Measurements from ENCODE around the gene AURKA. TPM values are rescaled to one million over a fixed set of nuclear protein-coding genes. Genes with fewer than 3 reads are reported as not detected.

AURKA gene
- total and polyA plus RNA-seq, 2 of the 8 experiments (the other 6 are each of a cell fraction or from before 2014, with no cell fraction given): 45.8 to 84.8 TPM

DNA sequence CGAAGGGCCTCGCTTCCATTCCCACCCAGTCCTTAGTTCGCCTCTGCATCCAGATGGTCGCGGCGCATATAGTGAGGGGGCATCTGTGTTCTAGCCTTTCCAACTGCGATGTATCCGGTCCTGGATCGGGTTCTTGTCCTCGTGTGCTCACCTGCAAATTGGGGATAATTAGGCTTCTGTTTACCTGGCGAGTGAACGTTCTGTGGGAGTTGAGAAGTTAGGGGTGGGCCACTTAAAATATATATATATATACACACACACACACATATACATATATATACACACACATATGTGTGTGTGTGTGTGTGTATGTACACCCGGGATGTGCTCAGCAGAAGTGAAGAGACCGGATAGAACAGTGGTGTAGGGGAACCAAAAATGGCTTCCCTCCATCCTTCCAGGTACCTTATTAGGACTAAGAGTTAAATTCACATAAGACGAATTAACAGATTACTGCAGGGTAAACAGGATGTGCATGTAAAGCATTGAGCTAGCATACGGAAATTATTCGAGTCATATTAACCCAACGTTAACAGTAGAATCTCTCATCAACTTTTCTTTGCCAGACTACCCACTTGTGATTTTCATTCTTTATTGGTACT, 967 bp upstream of the AURKA start:
- H3K79me1 ChIP-seq (ENCODE audit: low read depth, low read length): peaks cover 10% of the 10 kb centered on the region
- H3K27ac ChIP-seq (ENCODE audit: low read depth, low read length): peak overlapping the region; percentile 92
- no peak for TF ChIP-seq BRCA1 (IDR thresholded peaks at IDR 0.05; ENCODE audit: low read depth, low read length)
- TF ChIP-seq HDAC6 (IDR thresholded peaks at IDR 0.05; ENCODE audit: low read depth, low read length): no peak
- TF ChIP-seq CEBPB (IDR thresholded peaks at IDR 0.05; ENCODE audit: low read depth, low read length): no peak
- no peak for TF ChIP-seq TAF1 (IDR thresholded peaks at IDR 0.05; ENCODE audit: low read depth, low read length)
- TF ChIP-seq TCF12 (IDR thresholded peaks at IDR 0.05; ENCODE audit: low read depth, low read length): no peak
- TF ChIP-seq RNF2 (IDR thresholded peaks at IDR 0.05; ENCODE audit: borderline replicate concordance, low read depth, low read length, missing control alignments, poor library complexity, severe bottlenecking): no peak
- TF ChIP-seq CTBP2 (IDR thresholded peaks at IDR 0.05; ENCODE audit: borderline replicate concordance, insufficient read depth, insufficient read length, low read length): no peak
- no peak for TF ChIP-seq KDM5A (IDR thresholded peaks at IDR 0.05; ENCODE audit: low read length)
- no peak for TF ChIP-seq EZH2 (IDR thresholded peaks at IDR 0.05; ENCODE audit: low read depth, low read length, severe bottlenecking)
- TF ChIP-seq GTF2F1 (IDR thresholded peaks at IDR 0.05; ENCODE audit: borderline replicate concordance, low read depth, low read length): no peak
- no peak for TF ChIP-seq SP4 (IDR thresholded peaks at IDR 0.05; ENCODE audit: low read length)
- TF ChIP-seq SRF (IDR thresholded peaks at IDR 0.05; ENCODE audit: low read depth, low read length): no peak
- no peak for TF ChIP-seq BACH1 (IDR thresholded peaks at IDR 0.05; ENCODE audit: low read length)

More for the DNA sequence above, 967 bp upstream of the AURKA start:
- Histone ChIP-seq H3K9me3 (ENCODE audit: insufficient read depth in 2 of 2, low read depth in 1 of 2, low read length in 1 of 2) (no peaks in the 10 kb centered on the region), H3K23me2 (ENCODE audit: low read depth, low read length) (peaks cover 3% of the 10 kb centered on the region), H4K5ac (ENCODE audit: insufficient read length, low read depth, low read length) (peak overlapping the region; percentile 87), H4K91ac (replicated peaks; ENCODE audit: insufficient read length, low read length) (peak overlapping the region; percentile 67), H3K4me3 (ENCODE audit: extremely low read depth in 1 of 4, insufficient read depth in 2 of 4, low read depth in 3 of 4, low read length in 4 of 4) (peak overlapping the region; percentile 88 to 99 (median 98)), H2BK20ac (ENCODE audit: low read length) (no peak overlapping the region), H2AK5ac (ENCODE audit: low read depth, low read length) (peak overlapping the region; percentile 67; the same call in 1 of the 2 replicates), H3K4ac (replicated peaks; ENCODE audit: insufficient read length, low read depth, low read length) (peak overlapping the region; percentile 34), H3K27me3 (replicated peaks in 1 of 4; ENCODE audit: control insufficient read depth in 3 of 4, extremely low read depth in 1 of 4, insufficient read depth in 3 of 4, low read length in 3 of 4) (no peaks in the 10 kb centered on the region), H3K9ac (replicated peaks in 1 of 4; ENCODE audit: extremely low read depth in 1 of 4, low read depth in 3 of 4, low read length in 3 of 4) (peak overlapping the region; percentile 88 to 99 (median 96)), H2BK15ac (ENCODE audit: low read length) (no peak overlapping the region), H3K18ac (ENCODE audit: extremely low read depth, low read length) (peak overlapping the region; percentile 42; the same call in 1 of the 2 replicates), H4K8ac (ENCODE audit: extremely low read depth, insufficient read depth, low read length) (peak overlapping the region; percentile 77; the same call in 1 of the 2 replicates), H3K14ac (ENCODE audit: insufficient read length) (no peak overlapping the region), H3K4me1 (replicated peaks in 1 of 4; ENCODE audit: control insufficient read depth in 3 of 4, insufficient read depth in 4 of 4, low read length in 3 of 4) (peaks cover 3 to 7% (median 4%) of the 10 kb centered on the region in 4 experiments; a peak in 5 of 7 replicates), H3K23ac (ENCODE audit: insufficient read length) (no peak overlapping the region), H2BK5ac (ENCODE audit: low read depth, low read length) (peak overlapping the region; percentile 72), H3K79me2 (ENCODE audit: control insufficient read depth in 1 of 2, insufficient read depth in 2 of 2, low read length in 2 of 2) (peaks cover 28 to 73% of the 10 kb centered on the region in 2 experiments), H3K4me2 (ENCODE audit: insufficient read depth in 1 of 2, low read depth in 2 of 2, low read length in 2 of 2) (peak overlapping the region; percentile 97), H3K36me3 (ENCODE audit: control insufficient read depth in 2 of 4, insufficient read depth in 4 of 4, low read length in 3 of 4) (peaks cover 23 to 48% (median 43%) of the 10 kb centered on the region in 4 experiments), H2AFZ (ENCODE audit: low read length) (peak overlapping the region; percentile 38; the same call in 1 of the 2 replicates), H2BK120ac (replicated peaks; ENCODE audit: low read depth, low read length) (no peak overlapping the region), H2BK12ac (ENCODE audit: low read depth, low read length) (no peak overlapping the region), H3K56ac (replicated peaks; ENCODE audit: insufficient read length, low read depth, low read length) (peak overlapping the region; percentile 84), H4K20me1 (replicated peaks in 1 of 2; ENCODE audit: control insufficient read depth in 1 of 2, insufficient read depth in 2 of 2, low read length in 2 of 2) (peaks cover 4 to 8% of the 10 kb centered on the region in 2 experiments)
- 6% methylated on average over 18 of the region's 18 CpGs; no CpG with 5 or more reads in 1 of the 2 experiments for WGBS, 2 experiments (ENCODE audit: extremely low coverage in 1 of 2, insufficient coverage in 1 of 2, insufficient read length in 1 of 2, insufficient replicate concordance in 2 of 2, low coverage in 1 of 2, low lambda C conversion rate in 2 of 2, missing lambda C conversion rate in 1 of 2)
- FAIRE-seq: no peak
- ChIA-PET POLR2A (ENCODE audit: partially characterized antibody) (interaction anchor here (0.6 to 3.1 kb wide), 7 partner anchors 11 to 675 kb away, joined by 3 to 10 read pairs (median 4); partner anchors contain the start of genes FAM210B and RTF2), CTCF (ENCODE audit: partially characterized antibody) (interaction anchor here (1.2 kb wide), 2 partner anchors 10 to 184 kb away, joined by 3 to 4 read pairs; no protein-coding TSS in a partner anchor)
- DNase-seq (ENCODE audit: low read depth in 1 of 2, low spot score in 2 of 2): no peak

All from H1 (cell line).